GM13976 (cell line): ENCODE results near the gene IGF1R.

Experiments used
- DNase-seq: peaks from one replicate; pipeline ENCODE4 v3.0.0; 2012; ENCODE audit warnings: low spot score
- in situ Hi-C: fragments of 300-500 bp; cut with MboI; formaldehyde crosslinking; loops from one replicate; pipeline ENCODE4 v1.12.0; 2022; ENCODE audit warnings: low sequenced_read_pairs, mixed read lengths, inconsistent platforms; ENCODE audit not compliant: unreplicated experiment
- TF ChIP-seq, protein P1 (sequence below): IDR thresholded peaks from 2 replicates; pipeline ENCODE4 v1.5.1; 2012; ENCODE audit warnings: borderline replicate concordance, mild to moderate bottlenecking; ENCODE audit not compliant: insufficient read depth; ENCODE audit errors: extremely low read depth, missing control alignments, control extremely low read depth

IGF1R gene

DNA sequence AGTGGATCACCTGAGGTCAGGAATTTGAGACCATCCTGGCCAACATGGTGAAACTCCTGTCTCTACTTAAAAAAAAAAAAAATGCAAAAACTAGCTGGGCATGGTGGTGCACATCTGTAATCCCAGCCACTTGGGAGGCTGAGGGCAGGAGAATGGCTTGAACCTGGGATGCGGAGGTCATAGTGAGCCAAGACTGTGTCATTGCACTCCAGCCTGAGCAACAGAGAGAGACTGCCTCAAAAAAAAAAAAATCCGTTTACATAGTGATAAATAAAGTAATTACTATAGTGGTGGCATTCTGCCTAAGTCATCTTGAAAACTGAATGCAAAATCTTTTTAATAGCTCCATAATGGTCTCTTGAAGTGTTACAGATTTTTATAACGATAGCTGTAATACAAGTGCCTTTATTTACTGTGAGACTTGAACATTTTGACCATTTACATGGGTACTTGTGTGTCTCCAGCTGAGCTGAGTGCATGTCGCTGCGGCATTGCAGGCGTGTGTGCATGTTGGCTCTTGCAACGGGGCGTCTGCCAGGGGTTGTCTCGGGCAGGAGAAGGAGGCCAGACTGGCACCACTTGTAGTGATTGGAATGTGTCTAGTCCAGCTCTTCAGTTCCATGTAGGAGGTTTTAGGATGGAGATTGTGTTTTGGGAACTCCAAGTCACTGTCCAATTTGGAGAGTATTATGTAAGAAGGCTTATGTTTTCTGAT is 111.9 kb downstream of the IGF1R start:
- in situ Hi-C loops = no loop called here
- no peak for DNase-seq
- TF ChIP-seq, protein P1, sequence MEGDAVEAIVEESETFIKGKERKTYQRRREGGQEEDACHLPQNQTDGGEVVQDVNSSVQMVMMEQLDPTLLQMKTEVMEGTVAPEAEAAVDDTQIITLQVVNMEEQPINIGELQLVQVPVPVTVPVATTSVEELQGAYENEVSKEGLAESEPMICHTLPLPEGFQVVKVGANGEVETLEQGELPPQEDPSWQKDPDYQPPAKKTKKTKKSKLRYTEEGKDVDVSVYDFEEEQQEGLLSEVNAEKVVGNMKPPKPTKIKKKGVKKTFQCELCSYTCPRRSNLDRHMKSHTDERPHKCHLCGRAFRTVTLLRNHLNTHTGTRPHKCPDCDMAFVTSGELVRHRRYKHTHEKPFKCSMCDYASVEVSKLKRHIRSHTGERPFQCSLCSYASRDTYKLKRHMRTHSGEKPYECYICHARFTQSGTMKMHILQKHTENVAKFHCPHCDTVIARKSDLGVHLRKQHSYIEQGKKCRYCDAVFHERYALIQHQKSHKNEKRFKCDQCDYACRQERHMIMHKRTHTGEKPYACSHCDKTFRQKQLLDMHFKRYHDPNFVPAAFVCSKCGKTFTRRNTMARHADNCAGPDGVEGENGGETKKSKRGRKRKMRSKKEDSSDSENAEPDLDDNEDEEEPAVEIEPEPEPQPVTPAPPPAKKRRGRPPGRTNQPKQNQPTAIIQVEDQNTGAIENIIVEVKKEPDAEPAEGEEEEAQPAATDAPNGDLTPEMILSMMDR = no peak

DNA sequence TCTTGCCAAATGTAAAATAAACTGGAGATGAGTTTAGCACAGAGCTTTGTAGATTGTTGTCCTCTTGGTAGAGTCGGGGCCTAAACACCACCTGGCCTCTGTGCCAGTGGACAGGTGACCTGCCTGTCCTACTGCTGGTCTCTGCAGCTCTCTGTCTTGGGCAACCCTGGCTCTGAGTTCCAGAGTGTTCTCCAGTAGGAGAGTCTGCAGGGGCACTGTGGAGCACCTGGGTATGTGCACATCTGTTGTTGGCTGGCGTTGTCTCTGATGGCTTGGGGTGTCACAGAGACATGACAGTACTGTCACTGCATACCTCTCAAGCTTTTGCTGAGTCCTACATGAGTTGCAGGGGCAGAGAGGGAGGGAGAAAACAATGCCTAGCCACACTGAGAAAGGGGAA is 112.6 kb downstream of the IGF1R start:
- TF ChIP-seq, protein P1 = no peak
- in situ Hi-C loops = no loop called here
- no peak for DNase-seq

DNA sequence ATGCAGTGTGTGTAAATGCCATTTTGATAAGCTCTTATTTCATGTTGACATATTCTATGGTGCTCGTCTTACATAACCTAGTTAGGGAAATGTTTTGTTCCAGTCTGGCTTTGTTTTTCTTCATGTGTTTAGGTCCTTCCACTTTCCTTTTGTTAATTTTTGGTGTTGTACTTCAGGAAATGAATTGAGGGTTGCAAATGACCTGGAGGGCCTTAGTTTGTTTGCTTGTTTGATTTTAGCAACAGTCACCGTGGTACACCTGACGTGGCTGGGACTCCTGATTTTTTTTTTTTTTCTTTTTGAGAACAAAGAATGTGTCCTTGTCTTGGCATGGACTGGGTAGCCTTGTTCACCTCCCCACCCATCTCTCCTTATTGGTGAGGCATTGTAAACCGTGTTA is 114.8 kb downstream of the IGF1R start:
- in situ Hi-C loops = no loop called here
- TF ChIP-seq, protein P1 = no peak
- no peak for DNase-seq

DNA sequence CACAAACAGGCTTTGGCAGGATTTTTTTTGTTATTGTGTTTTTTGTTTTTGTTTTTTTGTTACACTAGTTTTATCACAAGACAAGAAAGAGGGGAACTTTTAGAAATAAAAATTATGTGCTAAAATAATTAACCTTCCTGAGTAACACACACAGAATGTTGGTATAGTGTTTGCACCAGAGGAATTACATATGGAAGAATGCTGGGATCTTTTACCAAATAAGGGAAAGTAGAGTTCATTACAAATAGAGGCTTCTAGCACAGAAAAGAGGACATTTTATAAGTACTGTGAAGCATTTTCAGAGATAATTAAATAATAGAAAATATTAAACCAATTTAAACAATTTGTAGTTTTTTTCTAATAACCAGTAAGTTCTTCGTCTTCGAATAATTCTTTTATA is 116.0 kb downstream of the IGF1R start:
- in situ Hi-C loops = no loop called here
- TF ChIP-seq, protein P1 = no peak

DNA sequence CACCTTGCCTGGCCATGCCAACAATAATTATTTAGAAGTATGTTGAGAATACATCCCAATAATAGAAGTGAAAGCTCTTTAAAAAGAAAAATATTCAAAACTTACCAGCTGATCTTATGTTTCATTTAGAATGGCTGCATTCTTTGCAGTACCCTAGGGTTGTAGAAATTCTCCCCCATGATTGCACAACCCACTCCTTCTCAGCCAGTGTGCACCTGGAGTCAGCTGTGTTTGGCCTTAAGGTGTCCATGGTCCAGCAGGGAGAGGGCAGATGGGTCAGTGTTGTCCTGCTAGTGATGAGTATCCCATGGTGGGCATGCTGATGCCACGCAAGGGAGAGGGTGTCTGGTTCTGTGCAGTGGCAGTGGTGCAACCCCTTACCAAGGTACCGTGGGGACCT is 117.3 kb downstream of the IGF1R start:
- in situ Hi-C loops = no loop called here
- TF ChIP-seq, protein P1 = no peak
- no peak for DNase-seq

More for the DNA sequence above, 116.0 kb downstream of the IGF1R start:
- no peak for DNase-seq

DNA sequence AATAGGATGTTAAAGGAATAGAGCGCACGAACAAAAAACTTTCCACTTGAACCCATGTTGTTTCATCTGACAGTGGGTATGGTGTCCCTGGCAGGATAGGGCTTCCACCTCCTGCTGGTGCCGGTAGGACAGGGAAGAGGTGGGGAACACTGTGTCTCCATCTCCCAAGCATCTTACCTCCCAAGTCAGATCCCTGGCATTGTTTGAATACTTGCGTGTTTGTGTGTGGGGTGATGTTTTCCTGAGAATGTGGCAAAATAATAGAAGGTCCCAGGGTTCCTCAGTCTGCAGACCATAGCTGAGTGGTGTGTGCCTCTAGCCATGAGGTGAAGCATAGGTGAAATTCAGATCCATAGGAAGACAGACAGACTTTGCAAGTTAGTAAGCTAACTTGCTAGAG is 119.4 kb downstream of the IGF1R start:
- no peak for DNase-seq
- TF ChIP-seq, protein P1 = no peak
- in situ Hi-C loops = no loop called here

DNA sequence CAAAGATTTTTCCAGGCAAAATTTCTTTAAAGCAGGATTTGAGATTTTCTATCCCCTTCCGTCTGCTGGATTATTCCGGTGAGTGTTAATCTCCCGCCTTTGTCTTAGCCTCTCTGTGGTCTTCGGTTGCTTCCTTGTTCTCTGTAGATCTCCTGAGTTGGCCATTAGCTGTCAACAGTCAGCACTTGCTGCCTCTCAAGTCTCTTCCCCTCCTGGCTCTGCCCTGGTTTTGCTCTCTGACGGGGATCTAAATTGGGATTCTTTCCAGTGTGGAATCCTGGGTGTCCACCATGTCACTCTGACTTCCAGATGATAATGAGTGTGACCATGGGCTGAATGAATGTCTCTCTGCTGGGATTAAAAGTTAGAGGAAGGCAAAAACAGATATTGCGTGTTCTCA is 121.5 kb downstream of the IGF1R start:
- in situ Hi-C loops = no loop called here
- DNase-seq = no peak
- TF ChIP-seq, protein P1 = no peak
